DND-41 (cell line): ENCODE measurements around the gene RPL14.

Experiments
- ATAC-seq: fragments of 200-7000 bp; cut with Tn5 transposase; 3 replicates; pipeline ENCODE4 v1.9.1; 2021; ENCODE audit warnings: low read depth; ENCODE audit not compliant: insufficient read depth
- DNase-seq: peaks from one replicate; pipeline ENCODE4 v3.0.0-alpha.2; 2020
- H2AFZ ChIP-seq: 2 replicates; pipeline ENCODE4 v1.6.0; 2012; ENCODE audit warnings: low read depth, low read length
- H3K27ac ChIP-seq: 2 replicates; pipeline ENCODE4 v1.5.1; 2012; ENCODE audit warnings: low read length, inconsistent platforms
- H3K27me3 ChIP-seq: fragments of 200-600 bp; sonication (generic); 2 replicates; pipeline ENCODE4 v1.6.0; 2012; ENCODE audit warnings: low read length, mild to moderate bottlenecking, inconsistent platforms; ENCODE audit not compliant: insufficient read depth, poor library complexity
- H3K36me3 ChIP-seq: 2 replicates; pipeline ENCODE4 v1.5.1; 2012; ENCODE audit warnings: low read length, inconsistent platforms; ENCODE audit not compliant: insufficient read depth
- H3K4me1 ChIP-seq: 2 replicates; pipeline ENCODE4 v1.5.1; 2012; ENCODE audit warnings: mild to moderate bottlenecking, low read length; ENCODE audit not compliant: insufficient read depth
- H3K4me2 ChIP-seq: 2 replicates; pipeline ENCODE4 v1.6.0; 2012; ENCODE audit warnings: mild to moderate bottlenecking, moderate library complexity, low read length, inconsistent platforms; ENCODE audit not compliant: insufficient read depth
- H3K4me3 ChIP-seq, 2 experiments: fragments of 200-600 bp in 1 of 2; shearing (Covaris generic) in 1 of 2; 2 replicates each; pipeline ENCODE4 v1.5.1; 2012 to 2016; ENCODE audit warnings: inconsistent platforms in 2 of 2, low read length in 2 of 2, mild to moderate bottlenecking in 2 of 2, low read depth in 1 of 2, moderate library complexity in 1 of 2
- H3K79me2 ChIP-seq: 2 replicates; pipeline ENCODE4 v1.6.0; 2012; ENCODE audit warnings: low read length, inconsistent platforms; ENCODE audit not compliant: insufficient read depth
- H3K9ac ChIP-seq: 2 replicates; pipeline ENCODE4 v1.6.0; 2012; ENCODE audit warnings: low read depth, mild to moderate bottlenecking, inconsistent platforms, low read length, moderate library complexity
- H3K9me3 ChIP-seq: 2 replicates; pipeline ENCODE4 v1.5.1; 2012; ENCODE audit warnings: low read length, moderate library complexity, mild to moderate bottlenecking, inconsistent platforms; ENCODE audit not compliant: insufficient read depth, severe bottlenecking
- H4K20me1 ChIP-seq: 2 replicates; pipeline ENCODE4 v1.6.0; 2012; ENCODE audit warnings: low read length; ENCODE audit not compliant: insufficient read depth
- EZH2 ChIP-seq: IDR thresholded peaks from 3 replicates; pipeline ENCODE4 v1.6.1; 2012; ENCODE audit warnings: borderline replicate concordance, low read depth, mild to moderate bottlenecking, moderate library complexity, low read length, inconsistent platforms; ENCODE audit not compliant: severe bottlenecking
- TF ChIP-seq, protein P1 (sequence below): IDR thresholded peaks from 2 replicates; pipeline ENCODE4 v1.5.1; 2012; ENCODE audit warnings: borderline replicate concordance, low read length, moderate library complexity, mild to moderate bottlenecking; ENCODE audit not compliant: poor library complexity, severe bottlenecking; ENCODE audit errors: extremely low read depth

RPL14 gene

DNA sequence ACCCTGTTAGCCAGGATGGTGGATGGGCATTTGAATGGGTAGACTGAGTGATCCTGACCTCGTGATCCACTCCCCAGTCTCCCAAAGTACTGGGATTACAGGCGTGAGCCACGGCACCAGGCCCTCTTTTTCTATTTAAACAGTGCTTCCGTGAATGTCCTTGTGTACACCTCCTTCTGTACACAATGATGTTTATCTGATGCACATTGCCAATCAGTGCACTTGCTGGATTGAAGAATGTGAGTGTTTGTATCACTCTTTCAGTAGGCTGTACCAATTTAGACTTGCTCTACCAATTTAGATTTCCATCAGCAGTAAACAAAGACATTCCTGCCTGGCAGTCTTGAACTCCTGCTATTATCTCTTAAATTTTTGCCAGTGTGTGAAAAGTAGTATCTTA, 10.9 kb downstream of the RPL14 start:
- Histone ChIP-seq H3K9ac (no peak overlapping the region), H3K79me2 (no peaks in the 10 kb centered on the region), H3K4me2 (no peak overlapping the region), H4K20me1 (peaks cover 9% of the 10 kb centered on the region; the same call in 1 of the 2 replicates), H2AFZ (no peak overlapping the region), H3K4me1 (no peaks in the 10 kb centered on the region), H3K27me3 (no peaks in the 10 kb centered on the region), H3K36me3 (peaks cover 25% of the 10 kb centered on the region), H3K4me3 (no peak overlapping the region), H3K9me3 (no peaks in the 10 kb centered on the region), H3K27ac (no peak overlapping the region)
- TF ChIP-seq, protein P1, sequence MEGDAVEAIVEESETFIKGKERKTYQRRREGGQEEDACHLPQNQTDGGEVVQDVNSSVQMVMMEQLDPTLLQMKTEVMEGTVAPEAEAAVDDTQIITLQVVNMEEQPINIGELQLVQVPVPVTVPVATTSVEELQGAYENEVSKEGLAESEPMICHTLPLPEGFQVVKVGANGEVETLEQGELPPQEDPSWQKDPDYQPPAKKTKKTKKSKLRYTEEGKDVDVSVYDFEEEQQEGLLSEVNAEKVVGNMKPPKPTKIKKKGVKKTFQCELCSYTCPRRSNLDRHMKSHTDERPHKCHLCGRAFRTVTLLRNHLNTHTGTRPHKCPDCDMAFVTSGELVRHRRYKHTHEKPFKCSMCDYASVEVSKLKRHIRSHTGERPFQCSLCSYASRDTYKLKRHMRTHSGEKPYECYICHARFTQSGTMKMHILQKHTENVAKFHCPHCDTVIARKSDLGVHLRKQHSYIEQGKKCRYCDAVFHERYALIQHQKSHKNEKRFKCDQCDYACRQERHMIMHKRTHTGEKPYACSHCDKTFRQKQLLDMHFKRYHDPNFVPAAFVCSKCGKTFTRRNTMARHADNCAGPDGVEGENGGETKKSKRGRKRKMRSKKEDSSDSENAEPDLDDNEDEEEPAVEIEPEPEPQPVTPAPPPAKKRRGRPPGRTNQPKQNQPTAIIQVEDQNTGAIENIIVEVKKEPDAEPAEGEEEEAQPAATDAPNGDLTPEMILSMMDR: no peak
- TF ChIP-seq EZH2: no peak
- ATAC-seq: no peak
- DNase-seq: no peak

DNA sequence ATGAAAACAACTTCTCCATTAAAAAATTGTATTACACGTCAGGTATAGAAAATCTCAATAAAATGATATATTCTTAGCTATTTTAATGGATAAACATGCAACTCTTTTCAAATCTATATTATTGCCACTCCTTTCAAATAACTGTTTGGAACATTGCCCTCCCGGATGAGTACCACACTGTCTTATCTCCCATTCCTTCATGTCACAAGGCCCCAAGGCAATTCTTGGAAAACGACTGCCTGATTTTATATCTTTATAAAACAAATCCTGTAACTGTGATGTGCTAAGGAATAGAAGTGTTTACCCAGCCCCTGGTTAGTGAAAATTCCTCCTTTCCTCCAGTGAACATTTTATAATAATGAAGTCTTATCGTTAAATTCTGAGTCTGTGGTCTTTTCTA, 13.6 kb downstream of the RPL14 start:
- TF ChIP-seq, protein P1: no peak
- TF ChIP-seq EZH2: no peak
- Histone ChIP-seq H3K79me2 (no peaks in the 10 kb centered on the region), H3K4me1 (no peaks in the 10 kb centered on the region), H2AFZ (no peak overlapping the region), H3K27ac (no peak overlapping the region), H3K36me3 (0 out of 2 replicates have a peak, but pooled peaks cover under 1% of the 10 kb centered on the region), H3K27me3 (no peaks in the 10 kb centered on the region), H3K4me2 (no peak overlapping the region), H4K20me1 (no peaks in the 10 kb centered on the region), H3K9ac (no peak overlapping the region), H3K9me3 (no peaks in the 10 kb centered on the region), H3K4me3 (no peak overlapping the region)
- ATAC-seq (no peak), DNase-seq (no peak)

DNA sequence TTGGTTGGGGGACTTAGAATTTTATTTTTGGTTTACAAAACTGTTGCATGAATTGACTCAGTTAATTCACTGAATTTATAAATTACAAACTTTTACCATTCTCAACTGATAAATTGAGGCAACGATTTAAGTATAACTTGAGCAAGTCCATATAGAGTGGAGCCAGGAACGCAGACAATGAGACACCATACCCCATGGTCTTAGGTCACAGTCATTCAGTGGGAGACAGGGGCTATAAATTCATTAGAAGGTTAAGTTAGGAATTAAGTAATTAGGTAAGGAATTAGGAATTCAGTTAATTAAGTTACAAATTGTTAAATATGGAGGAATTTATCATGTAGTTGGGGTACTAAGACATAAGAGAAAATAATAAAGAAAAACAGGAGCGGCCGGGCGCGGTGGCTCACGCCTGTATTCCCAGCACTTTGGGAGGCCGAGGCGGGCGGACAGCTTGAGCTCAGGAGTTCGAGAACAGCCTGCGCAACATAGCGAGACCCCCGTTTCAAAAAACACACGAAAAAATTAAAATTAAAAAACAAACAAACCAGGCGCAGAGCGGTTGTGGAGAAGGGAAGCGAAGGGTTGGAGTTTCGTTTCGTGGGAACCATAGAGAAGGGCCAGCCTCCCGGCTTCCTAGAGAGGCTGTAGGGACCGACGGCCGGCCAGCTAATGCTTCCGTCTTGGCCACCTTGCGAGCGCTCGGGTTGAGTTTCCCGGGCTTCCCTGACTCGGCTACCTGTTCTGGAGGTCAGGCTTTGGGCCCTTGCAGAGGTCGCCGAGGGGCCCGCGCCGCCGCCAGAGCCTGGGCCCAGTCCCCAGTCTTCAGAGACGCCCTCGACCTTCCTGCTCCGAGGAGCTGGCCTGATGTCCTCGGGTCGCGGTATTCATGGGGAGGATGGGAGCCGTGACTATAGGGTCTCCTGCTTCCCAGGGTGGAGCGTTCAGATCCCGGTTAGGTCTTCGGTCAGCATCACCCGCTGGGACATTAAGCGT, 19.6 kb downstream of the RPL14 start, which contains the start of gene ZNF619:
TSS of gene ZNF619 (plus strand) at position 645 of the 993 bp plus-strand sequence. CDS start 858 bp downstream, outside the sequence.
- peak; percentile 43 for DNase-seq
- Histone ChIP-seq H3K27ac (peak within 1 kb of the TSS; percentile 66), H3K27me3 (no peaks in the 10 kb centered on the region), H3K4me2 (peak within 1 kb of the TSS; percentile 66), H2AFZ (peak within 1 kb of the TSS; percentile 83), H3K36me3 (no peaks in the 10 kb centered on the region), H3K4me1 (peaks cover 17% of the 10 kb centered on the region), H4K20me1 (no peaks in the 10 kb centered on the region), H3K9me3 (no peaks in the 10 kb centered on the region), H3K4me3 (peak within 1 kb of the TSS; percentile 28 to 66; a peak in 3 of 4 replicates), H3K9ac (peak within 1 kb of the TSS; percentile 63), H3K79me2 (no peaks in the 10 kb centered on the region)
- ATAC-seq: peak; percentile 81
- no peak for TF ChIP-seq EZH2
- TF ChIP-seq, protein P1: no peak
